Choroid plexus epithelial cell (primary cell): ENCODE results near the gene SCN2B.

ENCODE experiments used
- DNase-seq: peaks from one replicate; pipeline ENCODE4 v3.0.0-alpha.2; 2010; ENCODE audit warnings: low read depth
- H3K4me3 ChIP-seq: 2 replicates; pipeline ENCODE4 v1.5.1; 2011; ENCODE audit warnings: low read depth, mild to moderate bottlenecking, control low read depth, low read length, moderate library complexity
- TF ChIP-seq, protein P1 (sequence below): conservative IDR thresholded peaks from 2 replicates; pipeline ENCODE4 v1.5.1; 2011; ENCODE audit warnings: low read depth, mild to moderate bottlenecking, control low read depth, inconsistent platforms, low read length, moderate library complexity

The SCN2B gene

DNA sequence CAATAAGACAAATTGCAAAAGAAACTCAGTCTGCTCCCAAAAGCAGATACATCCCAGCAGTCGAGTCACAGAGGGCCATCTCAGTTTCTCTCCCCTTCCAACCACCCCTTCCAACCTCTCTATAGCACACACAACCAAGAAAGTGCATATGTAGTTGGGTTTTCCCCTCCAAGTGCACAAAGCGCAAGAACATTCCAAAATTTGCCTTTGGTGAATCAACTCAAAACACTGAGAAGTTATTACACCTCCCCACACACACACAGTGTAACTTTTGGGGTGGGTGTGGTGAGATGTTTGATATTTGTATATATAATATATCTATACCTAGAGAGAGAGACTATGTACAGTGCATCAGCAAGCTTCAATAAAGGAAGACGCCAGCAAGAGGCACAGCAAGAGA is 13.6 kb downstream of the SCN2B start:
- no peak overlapping the region for H3K4me3 ChIP-seq

DNA sequence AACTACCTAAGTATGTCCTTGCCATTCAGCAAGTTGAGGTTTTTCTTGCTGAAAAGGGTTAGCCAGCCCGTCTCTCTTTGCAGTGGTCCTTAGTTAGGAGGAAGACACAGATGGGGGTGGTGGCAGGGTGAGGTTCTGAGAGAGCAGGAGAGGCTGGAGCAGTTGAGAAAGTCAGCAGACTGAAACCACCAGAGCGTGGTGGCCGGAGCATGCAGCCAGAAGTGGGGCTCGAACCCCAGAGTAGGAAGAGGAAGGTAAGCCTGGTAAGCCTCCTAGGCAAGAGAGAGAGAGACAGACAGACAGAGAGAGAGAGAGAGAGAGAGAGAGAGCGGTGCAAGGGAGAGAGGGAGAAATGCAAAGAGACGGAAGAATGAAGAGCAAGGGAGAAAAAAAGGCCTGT is 14.7 kb downstream of the SCN2B start:
- no peak for DNase-seq
- H3K4me3 ChIP-seq, result no peak overlapping the region
- TF ChIP-seq, protein P1, sequence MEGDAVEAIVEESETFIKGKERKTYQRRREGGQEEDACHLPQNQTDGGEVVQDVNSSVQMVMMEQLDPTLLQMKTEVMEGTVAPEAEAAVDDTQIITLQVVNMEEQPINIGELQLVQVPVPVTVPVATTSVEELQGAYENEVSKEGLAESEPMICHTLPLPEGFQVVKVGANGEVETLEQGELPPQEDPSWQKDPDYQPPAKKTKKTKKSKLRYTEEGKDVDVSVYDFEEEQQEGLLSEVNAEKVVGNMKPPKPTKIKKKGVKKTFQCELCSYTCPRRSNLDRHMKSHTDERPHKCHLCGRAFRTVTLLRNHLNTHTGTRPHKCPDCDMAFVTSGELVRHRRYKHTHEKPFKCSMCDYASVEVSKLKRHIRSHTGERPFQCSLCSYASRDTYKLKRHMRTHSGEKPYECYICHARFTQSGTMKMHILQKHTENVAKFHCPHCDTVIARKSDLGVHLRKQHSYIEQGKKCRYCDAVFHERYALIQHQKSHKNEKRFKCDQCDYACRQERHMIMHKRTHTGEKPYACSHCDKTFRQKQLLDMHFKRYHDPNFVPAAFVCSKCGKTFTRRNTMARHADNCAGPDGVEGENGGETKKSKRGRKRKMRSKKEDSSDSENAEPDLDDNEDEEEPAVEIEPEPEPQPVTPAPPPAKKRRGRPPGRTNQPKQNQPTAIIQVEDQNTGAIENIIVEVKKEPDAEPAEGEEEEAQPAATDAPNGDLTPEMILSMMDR, result no peak

More for the DNA sequence above, 13.6 kb downstream of the SCN2B start:
- no peak for DNase-seq
- TF ChIP-seq, protein P1, result no peak

DNA sequence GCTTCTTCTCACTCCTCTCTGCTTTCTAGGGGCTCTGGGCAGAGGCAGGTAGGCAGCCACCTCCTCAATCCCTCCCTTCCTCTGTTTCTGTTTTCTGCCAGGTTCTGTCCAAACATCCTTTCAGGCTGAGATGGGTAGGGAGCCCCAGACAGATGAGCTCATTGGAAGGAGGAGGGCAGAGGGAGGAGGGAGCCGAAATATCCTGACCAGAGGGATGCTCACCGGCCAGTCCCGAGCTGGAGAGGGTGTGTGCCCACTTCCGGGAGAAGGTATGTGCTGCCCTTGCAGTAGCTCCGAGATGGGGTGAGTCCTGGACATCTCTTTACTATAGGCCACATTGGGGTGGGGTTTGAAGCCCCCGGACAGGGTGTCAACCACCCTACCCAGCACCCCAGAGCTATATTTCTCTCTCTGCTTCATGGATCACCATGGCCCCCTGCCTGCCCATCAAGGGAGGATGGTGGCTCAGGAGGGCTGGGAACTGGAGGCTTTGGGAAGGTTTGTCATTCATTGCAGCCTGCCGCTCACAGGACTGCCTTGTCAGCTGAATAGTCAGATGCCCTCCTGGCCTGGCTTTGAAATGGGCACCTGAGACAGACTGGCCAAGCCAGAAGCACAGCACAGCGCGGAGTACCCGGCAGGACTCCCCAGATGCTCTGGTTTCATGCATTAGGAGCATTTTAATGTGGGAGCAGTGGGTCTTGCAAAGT is 19.1 kb downstream of the SCN2B start:
- TF ChIP-seq, protein P1, result no peak
- H3K4me3 ChIP-seq, result no peak overlapping the region
- no peak for DNase-seq

DNA sequence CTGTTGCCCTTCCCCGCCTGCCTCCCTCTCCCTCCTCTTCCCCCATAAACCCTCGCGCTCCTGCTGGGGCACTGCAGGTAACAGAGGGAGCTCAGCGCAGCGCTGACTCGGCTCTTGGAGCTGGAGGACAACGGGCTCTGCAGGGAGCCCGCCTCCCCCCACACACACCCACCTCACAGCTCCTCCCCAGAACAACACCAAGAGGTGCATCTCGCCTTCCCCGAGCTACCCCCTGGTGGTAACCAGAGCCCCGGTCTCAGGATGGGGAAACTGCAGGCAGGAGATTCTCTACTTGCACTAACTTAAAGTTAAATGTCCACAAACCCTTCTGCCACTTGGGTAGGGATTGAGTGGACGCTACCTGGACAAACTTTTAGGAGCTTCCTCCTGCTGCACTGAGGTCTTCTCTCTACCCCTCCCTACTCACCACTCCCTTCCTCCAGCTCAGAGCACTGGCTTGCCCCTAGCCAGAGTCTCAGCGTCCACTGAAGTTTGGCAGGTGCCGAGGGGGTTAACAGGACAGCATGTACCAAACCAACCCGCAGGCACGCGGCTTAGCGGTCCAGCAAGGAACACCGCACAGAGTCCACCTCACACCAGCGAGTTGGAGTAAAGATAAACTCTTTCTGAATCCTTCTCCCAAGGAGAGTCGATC is 19.8 kb downstream of the SCN2B start:
- no peak overlapping the region for H3K4me3 ChIP-seq
- TF ChIP-seq, protein P1, result no peak

DNA sequence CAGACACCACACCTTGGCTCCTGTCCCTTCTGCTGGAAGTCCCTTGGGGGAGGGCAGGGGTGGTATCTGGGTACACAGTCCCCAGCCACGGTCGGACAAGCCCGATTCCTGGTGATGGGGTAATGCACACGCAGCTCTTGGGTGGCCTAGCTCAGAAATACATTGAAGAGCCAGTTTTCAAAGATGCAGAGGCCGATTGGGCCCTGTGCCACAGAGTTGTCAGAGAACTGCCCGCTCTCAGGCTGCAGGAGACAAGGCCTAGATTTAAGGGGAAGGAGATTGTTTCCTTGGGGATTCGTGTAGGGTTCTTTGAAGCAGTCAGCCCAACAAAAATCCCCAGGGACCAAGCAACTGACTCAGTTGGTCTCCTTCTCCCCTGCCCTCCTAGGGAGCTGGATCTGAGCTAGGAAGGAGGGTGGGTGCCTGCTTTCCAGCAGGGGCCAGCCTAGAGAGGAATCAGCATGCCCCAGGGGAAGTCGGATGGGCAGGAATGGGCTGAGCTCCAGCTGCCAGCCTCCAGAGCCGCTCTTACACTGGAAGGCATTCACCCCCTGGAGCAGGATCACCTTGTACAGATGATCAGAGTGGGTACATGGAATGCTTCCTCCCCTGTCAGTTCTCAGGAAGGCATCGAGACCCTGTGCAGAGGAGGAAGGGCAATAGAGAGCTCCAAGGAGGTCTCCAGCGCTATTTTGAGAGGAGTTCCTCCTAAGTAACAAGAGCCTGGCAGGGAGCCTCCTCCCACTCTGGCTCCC is 20.5 kb downstream of the SCN2B start:
- TF ChIP-seq, protein P1, result no peak
- H3K4me3 ChIP-seq, result no peak overlapping the region
- DNase-seq, result no peak

More for the DNA sequence above, 19.8 kb downstream of the SCN2B start:
- DNase-seq, result no peak

DNA sequence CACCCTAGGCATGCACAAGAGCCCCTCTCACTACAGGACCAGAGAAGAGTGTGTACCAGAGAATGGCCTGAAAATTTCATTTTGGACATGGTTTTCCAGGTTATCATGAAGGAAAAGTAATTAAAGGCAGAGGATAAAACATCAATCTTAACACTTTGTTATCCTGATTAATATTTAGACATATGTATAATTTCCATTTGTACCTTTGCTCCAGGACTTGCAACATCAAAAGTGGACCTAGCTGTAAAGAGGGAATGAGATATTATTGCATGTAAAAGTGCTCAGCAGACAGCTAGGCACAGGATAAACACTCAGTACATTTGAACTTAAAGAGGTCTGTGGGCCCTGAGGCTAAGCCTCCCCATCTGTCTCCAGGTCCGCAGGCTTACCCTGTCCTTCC is 21.8 kb downstream of the SCN2B start:
- no peak for DNase-seq
- TF ChIP-seq, protein P1, result no peak
- H3K4me3 ChIP-seq, result no peak overlapping the region
